SK-N-SH (cell line): ENCODE results near the gene COG4.

Experiments
- RAD21 ChIP-seq: IDR thresholded peaks from 2 replicates; pipeline ENCODE4 v1.6.1; 2012; ENCODE audit warnings: mild to moderate bottlenecking, low read length
- RXRA ChIP-seq: IDR thresholded peaks from 2 replicates; pipeline ENCODE4 v1.4.0; 2012; ENCODE audit warnings: low read depth, mild to moderate bottlenecking, borderline replicate concordance
- TAF1 ChIP-seq: IDR thresholded peaks from 2 replicates; pipeline ENCODE4 v1.6.1; 2012; ENCODE audit warnings: low read depth, mild to moderate bottlenecking, low read length, moderate library complexity, borderline replicate concordance
- TF ChIP-seq, protein P1 (sequence below): fragments of 200-600 bp; sonication (generic); IDR thresholded peaks from 2 replicates; pipeline ENCODE4 v1.6.1; 2017; ENCODE audit warnings: antibody characterized with exemption, mild to moderate bottlenecking, moderate library complexity

DNA sequence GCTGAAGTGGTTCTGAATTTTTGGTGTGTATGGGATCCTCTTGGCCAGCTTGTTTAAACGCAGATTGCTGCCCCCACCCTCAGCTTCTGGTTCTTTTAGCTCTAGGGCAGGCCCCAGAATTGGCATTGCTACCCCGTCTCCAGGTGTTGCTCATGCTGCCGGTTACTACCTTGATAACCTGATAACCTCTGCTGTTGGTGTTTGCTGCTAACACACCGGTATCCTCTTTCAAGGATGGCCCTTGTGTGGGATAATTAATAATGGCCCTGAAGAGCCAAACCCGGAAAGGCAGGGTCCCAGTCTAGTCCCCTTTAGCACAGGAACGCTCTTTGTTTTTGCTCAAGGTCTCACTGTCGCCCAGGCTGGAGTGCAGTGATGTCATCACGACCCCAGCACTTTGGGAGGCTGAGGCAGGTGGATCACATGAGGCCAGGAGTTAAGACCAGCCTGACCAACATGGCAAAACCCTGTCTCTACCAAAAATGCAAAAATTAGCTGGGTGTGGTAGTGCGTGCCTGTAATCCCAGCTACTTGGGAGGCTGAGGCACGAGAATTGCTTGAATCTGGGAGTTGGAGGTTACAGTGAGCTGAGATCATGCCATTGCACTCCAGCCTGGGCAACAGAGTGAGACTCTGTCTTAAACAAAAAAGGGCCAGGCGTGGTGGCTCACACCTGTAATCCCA is 83.2 kb downstream of the COG4 start:
- TF ChIP-seq, protein P1, sequence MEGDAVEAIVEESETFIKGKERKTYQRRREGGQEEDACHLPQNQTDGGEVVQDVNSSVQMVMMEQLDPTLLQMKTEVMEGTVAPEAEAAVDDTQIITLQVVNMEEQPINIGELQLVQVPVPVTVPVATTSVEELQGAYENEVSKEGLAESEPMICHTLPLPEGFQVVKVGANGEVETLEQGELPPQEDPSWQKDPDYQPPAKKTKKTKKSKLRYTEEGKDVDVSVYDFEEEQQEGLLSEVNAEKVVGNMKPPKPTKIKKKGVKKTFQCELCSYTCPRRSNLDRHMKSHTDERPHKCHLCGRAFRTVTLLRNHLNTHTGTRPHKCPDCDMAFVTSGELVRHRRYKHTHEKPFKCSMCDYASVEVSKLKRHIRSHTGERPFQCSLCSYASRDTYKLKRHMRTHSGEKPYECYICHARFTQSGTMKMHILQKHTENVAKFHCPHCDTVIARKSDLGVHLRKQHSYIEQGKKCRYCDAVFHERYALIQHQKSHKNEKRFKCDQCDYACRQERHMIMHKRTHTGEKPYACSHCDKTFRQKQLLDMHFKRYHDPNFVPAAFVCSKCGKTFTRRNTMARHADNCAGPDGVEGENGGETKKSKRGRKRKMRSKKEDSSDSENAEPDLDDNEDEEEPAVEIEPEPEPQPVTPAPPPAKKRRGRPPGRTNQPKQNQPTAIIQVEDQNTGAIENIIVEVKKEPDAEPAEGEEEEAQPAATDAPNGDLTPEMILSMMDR = no peak
- TF ChIP-seq TAF1 (no peak), RAD21 (no peak), RXRA (no peak)
